GM19438 (cell line): ENCODE measurements around the gene KATNA1.
A peak's percentile ranks its signal among the peaks of the same experiment; 100 is the strongest.

Experiments
- ATAC-seq: cut with Tn5 transposase; IDR thresholded peaks from one replicate; pipeline ENCODE4 v1.9.1; 2021; ENCODE audit warnings: low read depth; ENCODE audit not compliant: unreplicated experiment

The KATNA1 gene

DNA sequence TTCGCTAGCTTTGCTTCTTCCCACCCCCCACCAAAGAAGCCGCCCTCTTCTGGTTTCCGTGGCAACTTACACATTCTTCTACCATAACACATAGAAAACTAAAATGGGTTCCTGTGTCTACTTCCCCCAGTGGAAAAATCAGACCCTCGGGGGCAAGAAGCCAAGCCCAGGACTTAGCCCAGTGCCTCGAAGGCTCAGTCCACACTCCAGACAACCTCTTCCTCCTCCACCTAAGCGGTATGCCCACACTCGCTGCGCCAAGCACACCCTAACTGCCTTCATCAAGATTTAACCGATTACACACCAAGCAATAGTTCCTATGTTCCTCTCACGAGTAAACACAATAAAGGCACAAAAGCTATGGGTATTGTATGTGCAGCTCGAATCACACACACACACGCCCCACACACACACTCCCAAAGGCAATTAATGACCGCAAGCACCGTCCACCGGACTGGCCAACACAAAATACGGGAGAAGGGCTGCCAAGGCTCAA is 103.2 kb downstream of the KATNA1 start:
- ATAC-seq: peak; percentile 19
